ENCODE measurements around the gene AMPD2.
"Not testable (repeated sequence)": the region's sequence is repeated elsewhere in the genome, so short reads cannot be mapped to it uniquely, and the experiment has no call there.

AMPD2 gene

GRCh38 chr1:109652402-109652801, 32.8 kb downstream of the AMPD2 start:
- no peak for DNase-seq (ENCODE audit: low spot score)

GRCh38 chr1:109653306-109653705, 33.7 kb downstream of the AMPD2 start:
- no peak for DNase-seq (ENCODE audit: low spot score)

- DNase-seq (ENCODE audit: low spot score): no peak
Observed at GRCh38 chr1:109654519-109654918, 34.9 kb downstream of the AMPD2 start.

- peak; percentile 44 for DNase-seq (ENCODE audit: low spot score)
Observed at GRCh38 chr1:109655615-109656519, 36.2 kb downstream of the AMPD2 start, which contains the start of gene GSTM4. Gene GSTM4, plus strand, starts transcription at chr1:109656099. Its CDS starts 291 bp downstream, at chr1:109656390.

- no peak for DNase-seq (ENCODE audit: low spot score)
Observed at GRCh38 chr1:109657395-109657794, 37.8 kb downstream of the AMPD2 start.

- no peak for DNase-seq (ENCODE audit: low spot score)
Observed at GRCh38 chr1:109657970-109658369, 38.3 kb downstream of the AMPD2 start.

- no peak for DNase-seq (ENCODE audit: low spot score)
Observed at GRCh38 chr1:109658533-109659042, 39.0 kb downstream of the AMPD2 start.

- DNase-seq (ENCODE audit: low spot score): no peak
Observed at GRCh38 chr1:109659145-109659544, 39.5 kb downstream of the AMPD2 start.

GRCh38 chr1:109659997-109660690, 40.5 kb downstream of the AMPD2 start:
- no peak for DNase-seq (ENCODE audit: low spot score)

GRCh38 chr1:109660691-109661026, 41.0 kb downstream of the AMPD2 start:
- not testable (repeated sequence) for DNase-seq (ENCODE audit: low spot score)

- no peak for DNase-seq (ENCODE audit: low spot score)
Observed at GRCh38 chr1:109661391-109661790, 41.8 kb downstream of the AMPD2 start.

GRCh38 chr1:109664671-109665070, 45.0 kb downstream of the AMPD2 start:
- no peak for DNase-seq (ENCODE audit: low spot score)

- peak; percentile 16 for DNase-seq (ENCODE audit: low spot score)
Observed at GRCh38 chr1:109667452-109668122, 48.0 kb downstream of the AMPD2 start, which contains the start of gene GSTM2. Gene GSTM2, plus strand, starts transcription at chr1:109668057. Its CDS starts 59 bp downstream, at chr1:109668116.

GRCh38 chr1:109668123-109668775, 48.6 kb downstream of the AMPD2 start:
- DNase-seq (ENCODE audit: low spot score): no peak

GRCh38 chr1:109669246-109669948, 49.8 kb downstream of the AMPD2 start:
- DNase-seq (ENCODE audit: low spot score): no peak

- not testable (repeated sequence) for DNase-seq (ENCODE audit: low spot score)
Observed at GRCh38 chr1:109669949-109670302, 50.3 kb downstream of the AMPD2 start.

- no peak for DNase-seq (ENCODE audit: low spot score)
Observed at GRCh38 chr1:109671067-109671466, 51.4 kb downstream of the AMPD2 start.

- not testable (repeated sequence) for DNase-seq (ENCODE audit: low spot score)
Observed at GRCh38 chr1:109673861-109674260, 54.2 kb downstream of the AMPD2 start.

- DNase-seq (ENCODE audit: low spot score): not testable (repeated sequence)
Observed at GRCh38 chr1:109676683-109677381, 57.2 kb downstream of the AMPD2 start.

- DNase-seq (ENCODE audit: low spot score): no peak
Observed at GRCh38 chr1:109677459-109677858, 57.8 kb downstream of the AMPD2 start.

GRCh38 chr1:109678637-109679036, 59.0 kb downstream of the AMPD2 start:
- not testable (repeated sequence) for DNase-seq (ENCODE audit: low spot score)

All from kidney capillary endothelial cell (primary cell).